Stimulated activated CD4-positive, alpha-beta T cell treated with anti-CD3 and anti-CD28 coated beads, Interleukin-15, amount 100 ng/mL, for 1 hour (primary cell): ENCODE results near the gene CCSER2.
"Not testable (repeated sequence)": the region's sequence is repeated elsewhere in the genome, so short reads cannot be mapped to it uniquely, and the experiment has no call there.

ENCODE experiments used
- DNase-seq, 2 donors: peaks; one replicate each; pipeline ENCODE4 v3.0.0-alpha.2; 2020; ENCODE audit warnings: low read depth in 1 of 2, low spot score in 1 of 2

Gene CCSER2

GRCh38 chr10:84388148-84388547 is 59.8 kb downstream of the CCSER2 start:
- no peak for DNase-seq

GRCh38 chr10:84390364-84390763 is 62.0 kb downstream of the CCSER2 start:
- no peak for DNase-seq

GRCh38 chr10:84391326-84391725 is 62.9 kb downstream of the CCSER2 start:
- DNase-seq: no peak

- no peak for DNase-seq
Observed at GRCh38 chr10:84392181-84392580, 63.8 kb downstream of the CCSER2 start.

GRCh38 chr10:84395581-84395980 is 67.2 kb downstream of the CCSER2 start:
- DNase-seq: no peak

GRCh38 chr10:84397735-84398144 is 69.4 kb downstream of the CCSER2 start:
- DNase-seq: no peak

- DNase-seq: no peak
Observed at GRCh38 chr10:84398696-84399095, 70.3 kb downstream of the CCSER2 start.

GRCh38 chr10:84401854-84402611 is 73.6 kb downstream of the CCSER2 start:
- no peak for DNase-seq

GRCh38 chr10:84404783-84405182 is 76.4 kb downstream of the CCSER2 start:
- no peak for DNase-seq

GRCh38 chr10:84405662-84406061 is 77.3 kb downstream of the CCSER2 start:
- no peak for DNase-seq

GRCh38 chr10:84406561-84406960 is 78.2 kb downstream of the CCSER2 start:
- DNase-seq: no peak

- DNase-seq: no peak
Observed at GRCh38 chr10:84407388-84408049, 79.1 kb downstream of the CCSER2 start.

- DNase-seq: no peak
Observed at GRCh38 chr10:84412482-84412881, 84.1 kb downstream of the CCSER2 start.

GRCh38 chr10:84414110-84414509 is 85.7 kb downstream of the CCSER2 start:
- DNase-seq: not testable (repeated sequence)

GRCh38 chr10:84415539-84416244 is 87.3 kb downstream of the CCSER2 start:
- no peak for DNase-seq

GRCh38 chr10:84416245-84416555 is 87.8 kb downstream of the CCSER2 start:
- no peak for DNase-seq

GRCh38 chr10:84423719-84424118 is 95.3 kb downstream of the CCSER2 start:
- no peak for DNase-seq

GRCh38 chr10:84424731-84425167 is 96.4 kb downstream of the CCSER2 start:
- DNase-seq: no peak

- no peak for DNase-seq
Observed at GRCh38 chr10:84427903-84428650, 99.7 kb downstream of the CCSER2 start.

GRCh38 chr10:84428711-84429110 is 100.3 kb downstream of the CCSER2 start:
- DNase-seq: no peak

- peak; percentile 30 to 31 for DNase-seq
Observed at GRCh38 chr10:84429926-84430520, 101.6 kb downstream of the CCSER2 start.
